ENCODE data around the gene JAKMIP2.

The JAKMIP2 gene

GRCh38 chr5:147578228-147579024, 204.1 kb downstream of the JAKMIP2 start:
- in situ Hi-C loops (cut with HindIII; ENCODE audit: low pct_unique_long_range_greater_than_20kb, low sequenced_read_pairs): no loop called here
- no peak for TF ChIP-seq JUND (IDR thresholded peaks at IDR 0.05; ENCODE audit: low read depth)
- DNase-seq (ENCODE audit: low read depth in 1 of 2, low spot score in 1 of 2): peak; percentile 30 to 72

- DNase-seq (ENCODE audit: low read depth in 1 of 2, low spot score in 1 of 2): peak in 1 of 2 experiments; percentile 68
- in situ Hi-C loops (cut with HindIII; ENCODE audit: low pct_unique_long_range_greater_than_20kb, low sequenced_read_pairs): no loop called here
- no peak for TF ChIP-seq JUND (IDR thresholded peaks at IDR 0.05; ENCODE audit: low read depth)
Observed at GRCh38 chr5:147576646-147577535, 205.6 kb downstream of the JAKMIP2 start.

DNA sequence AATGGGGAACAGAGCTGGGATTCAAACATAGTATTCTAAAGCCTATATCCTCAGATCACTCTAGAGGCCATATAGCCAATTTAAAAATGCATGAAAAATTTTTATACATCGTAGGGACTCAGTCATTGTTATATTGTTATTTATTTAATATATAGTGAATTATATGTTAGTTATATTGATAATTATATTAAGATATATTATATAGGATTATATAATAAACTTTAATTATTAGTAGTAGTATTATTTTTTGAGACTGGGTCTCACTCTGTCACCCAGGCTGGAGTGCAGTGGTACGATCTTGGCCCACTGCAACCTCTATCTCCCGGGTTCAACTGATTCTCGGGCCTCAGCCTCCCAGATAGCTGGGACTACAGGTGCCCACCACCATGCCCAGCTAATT, 206.9 kb downstream of the JAKMIP2 start:
- in situ Hi-C loops (cut with HindIII; ENCODE audit: low pct_unique_long_range_greater_than_20kb, low sequenced_read_pairs): no loop called here
- no peak for TF ChIP-seq JUND (IDR thresholded peaks at IDR 0.05; ENCODE audit: low read depth)
- no peak for DNase-seq (ENCODE audit: low read depth in 1 of 2, low spot score in 1 of 2)

DNA sequence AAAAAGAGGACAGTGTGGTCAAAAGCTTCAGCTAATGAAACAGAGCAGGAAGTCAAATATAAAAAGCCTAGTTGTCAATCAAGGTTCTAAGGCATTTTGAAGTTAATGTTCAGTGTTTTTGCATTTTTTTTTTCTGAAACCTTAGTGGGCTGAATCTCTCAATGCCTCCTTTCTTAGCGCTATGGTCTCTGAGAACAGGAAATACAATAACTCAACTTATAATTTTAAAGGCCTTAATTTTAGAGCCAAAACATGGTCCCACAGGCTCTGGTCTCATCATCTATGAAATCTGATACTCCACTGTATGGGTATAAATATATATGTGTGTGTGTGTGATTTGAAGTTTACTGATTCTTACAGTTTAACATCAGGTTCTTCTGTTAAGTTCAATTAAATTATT, 209.3 kb downstream of the JAKMIP2 start:
- no peak for DNase-seq (ENCODE audit: low read depth in 1 of 2, low spot score in 1 of 2)
- no peak for TF ChIP-seq JUND (IDR thresholded peaks at IDR 0.05; ENCODE audit: low read depth)
- in situ Hi-C loops (cut with HindIII; ENCODE audit: low pct_unique_long_range_greater_than_20kb, low sequenced_read_pairs): no loop called here

DNA sequence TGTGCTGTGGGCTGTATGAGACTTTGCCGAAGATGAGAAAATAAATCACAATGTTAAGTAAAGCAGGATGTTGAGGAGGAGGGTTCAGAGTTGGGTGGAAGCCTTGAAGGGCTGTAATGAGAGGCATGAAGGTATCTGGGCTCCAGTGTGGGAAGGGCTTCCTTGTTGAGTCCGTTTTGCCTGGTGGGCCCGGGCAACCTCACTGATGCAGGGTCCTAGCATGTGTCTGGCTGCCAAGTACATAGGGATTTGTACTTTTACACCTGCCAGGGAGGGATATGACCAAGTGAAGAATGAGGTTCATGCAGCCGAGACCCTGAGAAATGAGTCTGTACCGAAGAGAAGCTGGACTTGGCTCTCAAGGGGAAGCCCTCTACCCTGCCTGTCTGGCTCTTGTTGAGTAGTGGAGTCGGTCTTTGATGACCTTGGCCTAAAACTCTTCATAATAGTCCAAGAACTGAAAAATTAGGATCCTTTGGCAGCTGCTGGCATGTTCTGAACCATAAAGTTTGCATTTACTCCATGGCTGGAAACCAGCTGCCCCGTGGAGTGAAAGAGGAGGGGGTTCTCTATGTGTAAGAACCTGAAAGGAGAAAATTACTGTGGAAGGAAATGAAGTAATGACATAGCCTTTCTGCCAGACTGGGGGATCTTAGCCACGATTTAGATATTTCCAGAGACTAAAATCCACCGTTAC, 213.7 kb downstream of the JAKMIP2 start:
- in situ Hi-C loops (cut with HindIII; ENCODE audit: low pct_unique_long_range_greater_than_20kb, low sequenced_read_pairs): no loop called here
- TF ChIP-seq JUND (IDR thresholded peaks at IDR 0.05; ENCODE audit: low read depth): no peak
- DNase-seq (ENCODE audit: low read depth in 1 of 2, low spot score in 1 of 2): no peak

- no peak for DNase-seq (ENCODE audit: low read depth in 1 of 2, low spot score in 1 of 2)
- no peak for TF ChIP-seq JUND (IDR thresholded peaks at IDR 0.05; ENCODE audit: low read depth)
- in situ Hi-C loops (cut with HindIII; ENCODE audit: low pct_unique_long_range_greater_than_20kb, low sequenced_read_pairs): no loop called here
Observed at GRCh38 chr5:147567917-147568598, 214.5 kb downstream of the JAKMIP2 start.

GRCh38 chr5:147565524-147565923, 217.0 kb downstream of the JAKMIP2 start:
- TF ChIP-seq JUND (IDR thresholded peaks at IDR 0.05; ENCODE audit: low read depth): no peak
- in situ Hi-C loops (cut with HindIII; ENCODE audit: low pct_unique_long_range_greater_than_20kb, low sequenced_read_pairs): no loop called here
- DNase-seq (ENCODE audit: low read depth in 1 of 2, low spot score in 1 of 2): no peak

- in situ Hi-C loops (cut with HindIII; ENCODE audit: low pct_unique_long_range_greater_than_20kb, low sequenced_read_pairs): no loop called here
- DNase-seq (ENCODE audit: low read depth in 1 of 2, low spot score in 1 of 2): no peak
- no peak for TF ChIP-seq JUND (IDR thresholded peaks at IDR 0.05; ENCODE audit: low read depth)
Observed at GRCh38 chr5:147564124-147564486, 218.4 kb downstream of the JAKMIP2 start.

DNA sequence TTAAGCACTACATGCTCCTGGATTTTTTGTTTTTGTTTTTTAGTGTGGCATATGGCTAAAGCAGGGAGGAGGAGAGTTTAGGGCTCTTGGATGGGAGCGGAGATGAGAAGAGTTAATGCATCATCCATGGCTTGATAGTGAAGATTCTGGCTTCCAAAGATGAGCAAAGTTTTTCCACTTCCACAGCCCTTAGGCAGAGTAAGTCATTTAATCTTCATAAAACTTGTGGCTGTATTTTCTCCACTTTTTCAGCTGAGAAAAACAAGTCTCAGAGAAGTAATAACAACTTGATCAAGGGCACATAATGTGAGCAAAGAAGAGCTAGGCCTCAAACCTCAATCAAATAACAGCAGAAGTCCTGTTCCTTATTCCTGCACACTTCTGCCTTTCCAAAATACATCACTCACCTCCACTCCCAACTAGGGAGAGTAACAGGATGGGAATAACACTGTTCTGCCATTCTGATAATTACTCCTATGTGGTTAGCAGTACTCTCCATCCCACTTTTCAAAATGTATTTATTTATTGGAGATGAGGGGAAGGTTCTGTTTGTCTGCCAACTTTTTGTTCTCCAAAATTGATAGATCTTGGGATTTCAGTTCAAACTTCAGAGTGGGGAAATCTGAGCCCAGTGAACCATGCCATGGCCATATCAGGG, 218.9 kb downstream of the JAKMIP2 start:
- no peak for TF ChIP-seq JUND (IDR thresholded peaks at IDR 0.05; ENCODE audit: low read depth)
- in situ Hi-C loops (cut with HindIII; ENCODE audit: low pct_unique_long_range_greater_than_20kb, low sequenced_read_pairs): no loop called here
- no peak for DNase-seq (ENCODE audit: low read depth in 1 of 2, low spot score in 1 of 2)

DNA sequence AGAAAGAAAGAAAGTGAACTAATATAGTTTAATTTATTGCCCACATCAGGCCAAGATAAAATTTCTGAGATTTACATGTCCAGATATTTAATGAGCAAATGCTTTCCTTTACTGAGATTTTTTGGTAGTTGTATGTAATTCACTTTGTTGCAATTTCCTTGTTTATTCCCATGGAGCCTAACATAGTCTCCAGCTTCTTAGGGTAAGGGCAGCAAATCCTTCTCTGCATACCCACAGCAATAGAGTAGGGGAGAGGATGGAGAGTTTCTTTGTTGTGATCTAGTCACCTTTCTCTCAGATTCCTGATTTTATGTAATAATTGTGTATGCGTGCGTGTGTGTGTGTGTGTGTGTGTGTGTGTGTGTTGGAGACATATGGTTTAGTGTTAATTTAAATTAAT, 221.1 kb downstream of the JAKMIP2 start:
- in situ Hi-C loops (cut with HindIII; ENCODE audit: low pct_unique_long_range_greater_than_20kb, low sequenced_read_pairs): no loop called here
- no peak for TF ChIP-seq JUND (IDR thresholded peaks at IDR 0.05; ENCODE audit: low read depth)
- no peak for DNase-seq (ENCODE audit: low read depth in 1 of 2, low spot score in 1 of 2)

GRCh38 chr5:147560718-147561331, 221.7 kb downstream of the JAKMIP2 start:
- no peak for DNase-seq (ENCODE audit: low read depth in 1 of 2, low spot score in 1 of 2)
- in situ Hi-C loops (cut with HindIII; ENCODE audit: low pct_unique_long_range_greater_than_20kb, low sequenced_read_pairs): no loop called here
- no peak for TF ChIP-seq JUND (IDR thresholded peaks at IDR 0.05; ENCODE audit: low read depth)

Data from T47D (cell line).